SHP77 treated with DMSO at 0.1 percent for 48 hours (cell line): ENCODE data around the gene CAMK2N1.
"Not testable (repeated sequence)": the region's sequence is repeated elsewhere in the genome, so short reads cannot be mapped to it uniquely, and the experiment has no call there.

Source experiments
- DNase-seq: peaks from one replicate; lab custom pipeline; 2025; lab: John Stamatoyannopoulos, UW

Gene CAMK2N1

DNA sequence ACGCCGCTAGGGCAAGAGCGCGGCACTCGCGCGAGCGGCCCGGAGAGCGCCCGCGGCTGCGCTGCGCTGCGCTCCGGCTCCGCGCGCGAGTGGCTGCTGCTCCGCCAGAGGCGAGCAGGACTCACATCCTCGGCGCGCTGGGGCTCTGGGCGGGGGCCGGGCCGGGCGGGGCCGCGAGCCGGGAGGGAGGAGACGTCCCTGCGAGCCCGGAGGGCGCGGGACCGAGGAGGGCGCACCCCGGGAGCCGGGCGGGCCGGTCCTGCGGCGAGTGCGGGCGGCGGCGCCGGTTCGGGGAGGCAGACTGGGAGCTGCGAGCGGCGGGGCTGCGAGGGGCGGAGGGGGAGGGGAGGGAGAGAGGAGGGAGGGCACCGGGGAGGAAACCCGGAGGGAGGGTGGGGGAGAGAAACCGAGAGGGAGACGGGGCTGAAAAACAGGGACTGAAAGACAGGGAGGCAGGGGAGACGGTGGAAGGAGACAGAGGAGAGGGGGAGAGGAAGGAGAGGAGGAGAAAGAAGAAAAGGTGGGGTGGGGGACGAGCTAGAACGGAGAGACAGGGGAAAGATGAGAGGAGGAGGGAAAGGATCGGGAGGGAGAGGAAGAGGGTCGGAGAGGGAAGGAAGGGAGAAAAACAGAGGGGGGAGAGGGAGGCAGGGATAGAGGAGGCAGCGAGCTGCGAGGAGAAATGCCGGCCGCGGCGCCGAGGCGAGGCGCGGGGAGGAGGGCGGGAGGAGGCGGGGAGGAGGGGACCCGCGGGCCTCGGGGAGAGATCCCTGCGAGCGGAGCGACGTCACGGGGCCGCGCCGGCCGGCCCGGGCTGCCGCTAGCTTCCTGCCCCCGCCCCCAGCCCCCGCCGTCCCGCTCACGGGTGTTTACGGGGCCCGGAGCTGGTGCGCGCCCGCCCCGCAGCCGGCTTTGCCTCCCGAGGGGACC, at the start of gene CAMK2N1:
TSS of gene CAMK2N1 (minus strand) at position 684 of the 930 bp plus-strand sequence. CDS start 831 bp downstream, outside the sequence.
- no peak for DNase-seq

DNA sequence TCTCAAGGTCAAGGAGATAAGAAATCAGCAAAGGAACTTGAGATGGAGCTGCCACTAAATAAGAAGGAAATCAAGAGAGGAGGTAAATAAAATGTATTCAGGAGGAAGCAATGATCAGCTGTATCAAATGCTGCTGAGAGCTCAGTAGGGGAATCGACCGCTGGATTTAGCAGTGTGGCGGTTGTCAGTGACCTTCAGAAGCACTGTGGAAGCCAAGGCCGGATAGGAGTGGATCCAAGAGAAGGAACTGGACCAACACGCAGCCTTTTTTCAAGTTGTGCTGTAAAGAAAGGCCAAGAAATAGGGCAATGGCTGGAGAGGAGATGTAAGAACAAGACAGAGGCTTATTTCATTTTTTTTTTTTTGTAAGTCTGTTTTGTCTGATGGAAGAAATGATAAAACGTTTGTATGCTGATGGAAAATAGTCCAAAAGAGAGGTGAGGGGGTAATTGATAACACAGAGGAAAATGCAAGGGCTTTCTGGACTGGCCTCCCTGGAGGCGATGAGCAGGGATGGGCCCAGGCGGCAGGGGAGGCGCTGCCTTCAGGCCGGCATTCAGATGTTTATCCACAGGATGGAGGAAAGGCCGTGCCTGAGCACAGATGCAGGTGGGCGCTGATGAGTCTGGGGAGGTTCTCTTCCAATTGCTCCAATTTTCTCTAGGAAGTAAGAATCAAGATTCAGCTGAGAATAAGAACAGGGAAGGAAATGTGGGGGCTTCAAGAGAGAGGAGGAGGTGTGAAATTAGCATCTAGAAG, 48.8 kb upstream of the CAMK2N1 start:
- no peak for DNase-seq

DNA sequence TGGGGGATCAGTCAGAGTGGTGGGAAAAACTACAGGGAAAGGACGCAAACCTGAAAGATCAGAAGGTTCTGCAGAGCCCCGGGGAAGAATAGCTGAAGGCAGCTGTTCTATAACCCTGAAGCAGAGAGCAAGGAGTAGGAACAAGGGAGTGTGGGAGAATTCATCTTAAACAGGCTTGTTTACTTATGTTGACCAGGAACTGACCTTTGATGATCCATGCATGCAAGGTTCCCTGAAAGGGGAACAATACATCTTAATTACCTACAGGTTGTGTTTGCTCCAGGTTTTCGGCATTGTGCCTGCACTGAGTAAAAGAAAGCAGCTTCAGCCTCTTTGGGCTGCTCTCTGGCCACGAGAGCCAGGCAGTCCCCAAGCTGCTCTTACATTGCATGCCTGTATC, 47.6 kb upstream of the CAMK2N1 start:
- DNase-seq = no peak

DNA sequence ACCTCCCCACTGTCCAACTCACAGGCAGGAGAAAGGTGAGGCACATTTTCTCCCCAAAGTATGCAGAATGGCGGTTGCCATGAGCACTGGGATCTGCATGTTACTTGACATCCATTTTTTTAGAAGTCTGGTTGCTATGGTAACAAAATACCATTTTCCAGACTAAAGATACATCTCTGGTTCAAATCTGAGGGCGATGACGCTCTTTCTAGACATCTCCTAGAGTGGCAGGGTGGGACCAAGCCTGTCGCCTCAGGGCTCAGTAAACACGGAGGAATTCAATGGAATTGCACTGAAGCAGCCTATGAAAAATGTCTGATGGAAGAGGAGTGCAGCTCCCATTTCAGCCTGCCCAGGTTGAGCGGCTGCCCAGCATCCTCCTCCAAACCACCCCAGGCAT, 44.9 kb upstream of the CAMK2N1 start:
- DNase-seq = no peak

DNA sequence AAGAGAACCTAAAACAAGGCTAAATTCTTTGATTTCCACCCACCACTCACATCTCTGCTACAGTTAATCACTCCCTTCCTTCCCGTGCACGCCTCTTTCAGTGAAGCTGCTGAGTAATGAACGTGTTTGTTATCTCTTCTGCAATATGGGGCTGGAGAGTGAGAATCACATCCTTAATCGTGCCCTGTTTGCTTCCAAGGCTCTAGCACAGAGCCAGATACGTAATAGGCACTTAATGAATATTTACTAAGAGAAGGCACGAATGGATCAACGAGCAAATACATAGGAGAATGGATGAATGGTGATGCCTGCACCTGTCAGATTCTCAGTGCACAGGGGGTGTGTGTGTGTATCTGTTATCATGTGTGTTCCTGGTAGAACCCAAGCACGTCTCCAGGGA, 44.3 kb upstream of the CAMK2N1 start:
- no peak for DNase-seq

DNA sequence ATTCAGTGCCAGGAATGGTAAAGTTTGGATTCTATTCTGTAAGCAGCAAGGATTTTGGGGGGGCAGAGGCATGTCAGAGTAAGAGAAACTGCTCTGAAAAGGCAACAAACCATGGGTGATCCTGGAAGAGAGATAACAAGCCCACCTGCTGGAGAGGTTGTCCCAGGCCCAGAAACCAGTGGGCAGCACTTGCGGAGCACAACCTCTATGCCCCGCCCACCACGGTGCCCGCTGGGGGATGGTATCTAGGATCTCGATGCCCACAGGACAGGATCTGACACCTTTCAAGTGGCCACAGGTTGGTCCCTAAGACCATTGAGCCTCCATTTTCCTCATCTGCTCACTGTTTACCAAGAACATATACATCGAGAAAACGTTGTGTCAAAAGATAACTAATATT, 42.2 kb upstream of the CAMK2N1 start:
- DNase-seq = no peak

DNA sequence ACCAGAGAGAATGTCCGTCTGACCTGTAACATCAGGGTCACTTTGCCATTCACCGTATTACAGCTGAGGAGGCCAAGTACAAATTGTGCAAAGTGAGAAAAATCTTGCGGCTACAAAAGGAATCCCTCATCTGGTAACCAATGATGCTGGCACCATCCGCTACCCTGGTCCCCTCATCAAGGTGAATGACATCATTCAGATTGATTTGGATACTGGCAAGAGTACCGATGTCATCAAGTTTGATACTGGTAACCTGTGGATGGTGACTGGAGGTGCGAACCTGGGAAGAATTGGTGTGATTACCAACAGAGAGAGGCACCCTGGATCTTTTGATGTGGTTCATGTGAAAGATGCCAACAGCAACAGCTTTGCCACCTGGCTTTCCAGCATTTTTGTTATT, 40.3 kb upstream of the CAMK2N1 start:
- DNase-seq = no peak

DNA sequence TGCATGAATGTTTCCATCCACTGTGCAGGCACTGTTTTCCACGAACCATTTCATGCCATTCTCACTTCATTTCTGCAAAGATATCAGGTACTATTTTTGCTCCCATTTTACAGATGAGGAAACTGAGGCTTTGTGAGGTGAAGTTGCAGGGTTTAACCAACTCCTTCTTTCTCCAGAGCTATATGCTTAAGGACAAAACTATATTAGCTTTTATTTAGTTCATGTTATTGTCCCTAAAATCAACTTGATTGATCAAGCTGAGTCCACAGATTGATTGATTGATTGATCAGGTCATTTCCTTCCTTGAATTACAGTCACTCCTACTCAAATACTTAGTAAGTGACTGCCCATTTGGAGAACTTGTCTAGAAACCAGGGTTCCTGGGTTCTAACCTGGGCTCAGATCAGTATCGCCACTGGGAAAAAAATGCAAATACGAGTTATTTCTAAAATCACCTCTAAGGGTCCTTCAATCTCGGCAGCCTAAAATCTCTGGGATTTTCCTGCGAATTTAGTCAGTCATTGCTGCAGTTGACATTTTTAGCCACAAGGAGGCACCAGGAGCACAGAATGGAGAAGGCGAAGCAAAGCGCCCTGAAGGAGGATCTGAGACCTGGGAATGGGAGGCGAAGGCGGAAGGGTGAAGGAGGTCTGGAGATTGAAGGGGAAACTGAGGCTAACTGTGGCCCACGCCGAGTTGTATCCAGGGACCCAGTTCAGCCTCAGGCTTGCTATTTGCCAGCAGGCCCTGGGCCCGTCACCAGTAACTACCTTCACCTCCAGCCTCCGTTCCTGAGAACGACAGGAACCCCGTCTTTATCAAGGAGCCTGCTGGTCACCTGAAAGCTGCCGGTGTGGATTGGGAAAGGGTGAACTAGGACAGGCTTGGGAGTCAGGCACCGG, 36.2 kb upstream of the CAMK2N1 start:
- DNase-seq = peak; percentile 63

DNA sequence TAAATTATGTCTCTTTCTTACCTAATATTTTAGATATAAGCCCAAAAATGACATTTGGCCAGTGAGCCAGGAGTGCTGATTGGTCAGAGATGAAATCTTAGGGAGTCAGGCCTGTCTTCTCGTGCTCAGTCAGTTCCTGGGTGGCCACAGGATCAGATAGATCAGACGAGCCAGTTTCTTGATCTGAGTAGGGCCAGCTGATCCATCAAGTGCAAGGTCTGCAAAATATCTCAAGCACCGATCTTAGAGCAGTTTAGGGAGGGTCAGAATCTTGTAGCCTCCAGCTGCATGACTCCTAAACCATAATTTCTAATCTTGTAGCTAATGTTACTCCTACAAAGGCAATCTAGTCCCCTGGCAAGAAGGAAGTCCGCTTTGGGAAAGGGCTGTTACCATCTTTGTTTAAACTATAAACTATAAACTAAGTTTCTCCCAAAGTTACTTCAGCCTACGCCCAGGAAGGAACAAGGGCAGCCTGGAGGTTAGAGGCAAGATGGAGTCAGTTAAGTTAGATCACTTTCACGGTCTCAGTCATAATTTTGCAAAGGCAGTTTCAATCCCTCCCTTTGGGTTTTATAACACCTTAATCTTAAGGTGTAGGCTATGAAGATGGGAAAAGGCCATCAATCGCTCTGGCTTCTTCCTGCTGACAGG, 33.7 kb upstream of the CAMK2N1 start:
- DNase-seq = not testable (repeated sequence)

DNA sequence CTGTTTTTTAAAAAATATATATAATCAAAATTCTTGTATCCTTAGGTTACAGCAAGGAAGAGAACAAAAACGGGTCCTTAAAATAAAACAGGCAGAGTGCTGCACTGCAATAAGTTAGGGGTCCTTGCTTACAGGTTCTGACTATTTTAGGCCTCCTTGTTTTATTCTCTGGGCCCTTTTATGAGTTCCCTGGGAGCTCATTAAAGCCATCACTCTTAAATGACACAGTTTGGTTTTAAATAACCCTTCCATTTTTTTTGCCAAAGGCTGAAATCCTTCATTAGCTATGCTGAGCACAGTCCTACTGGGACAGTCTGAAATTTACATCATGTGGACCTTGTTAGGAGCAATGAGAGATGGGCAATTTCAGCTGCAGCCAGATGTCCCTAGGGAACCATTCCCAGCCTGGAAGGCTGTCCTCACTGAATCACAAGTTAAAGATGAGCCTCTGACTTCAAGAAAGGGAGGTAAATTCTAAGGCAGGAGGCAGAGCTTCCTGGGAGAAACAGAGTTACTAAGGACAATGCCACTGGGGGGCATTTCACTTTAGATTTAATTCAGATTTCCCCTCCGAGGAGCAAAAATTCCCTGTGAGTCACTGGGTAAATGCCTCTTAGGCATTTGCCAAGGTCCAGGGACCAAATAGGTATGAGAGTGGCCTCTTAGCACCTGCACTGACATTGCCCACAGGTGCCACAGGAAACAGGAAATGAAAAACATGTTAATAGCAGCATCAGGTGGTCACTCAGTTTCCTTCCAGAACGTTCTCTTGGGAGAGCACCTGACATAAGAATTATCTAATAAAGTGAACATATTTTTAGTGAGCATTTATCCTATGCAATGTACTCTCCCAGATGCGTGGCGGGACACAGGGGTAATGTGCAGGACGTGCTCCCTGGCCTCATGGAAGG, 25.8 kb upstream of the CAMK2N1 start:
- no peak for DNase-seq

DNA sequence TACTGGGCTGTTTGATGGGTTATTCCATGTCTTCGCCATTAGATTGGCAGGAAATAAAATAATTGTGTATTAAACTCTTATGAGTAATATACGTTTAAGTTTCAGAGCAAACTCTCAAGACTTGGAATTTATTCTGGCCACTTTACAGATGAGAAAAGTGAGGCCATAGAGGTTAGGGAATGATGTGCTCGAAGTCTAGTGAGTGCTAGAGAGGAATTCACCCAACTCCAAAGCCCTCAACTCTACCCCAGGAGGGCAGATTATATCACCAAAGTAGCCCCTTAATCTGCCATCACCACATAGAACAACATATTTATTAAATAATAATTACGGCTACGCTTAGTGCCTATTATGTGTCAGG, 22.4 kb upstream of the CAMK2N1 start:
- no peak for DNase-seq

DNA sequence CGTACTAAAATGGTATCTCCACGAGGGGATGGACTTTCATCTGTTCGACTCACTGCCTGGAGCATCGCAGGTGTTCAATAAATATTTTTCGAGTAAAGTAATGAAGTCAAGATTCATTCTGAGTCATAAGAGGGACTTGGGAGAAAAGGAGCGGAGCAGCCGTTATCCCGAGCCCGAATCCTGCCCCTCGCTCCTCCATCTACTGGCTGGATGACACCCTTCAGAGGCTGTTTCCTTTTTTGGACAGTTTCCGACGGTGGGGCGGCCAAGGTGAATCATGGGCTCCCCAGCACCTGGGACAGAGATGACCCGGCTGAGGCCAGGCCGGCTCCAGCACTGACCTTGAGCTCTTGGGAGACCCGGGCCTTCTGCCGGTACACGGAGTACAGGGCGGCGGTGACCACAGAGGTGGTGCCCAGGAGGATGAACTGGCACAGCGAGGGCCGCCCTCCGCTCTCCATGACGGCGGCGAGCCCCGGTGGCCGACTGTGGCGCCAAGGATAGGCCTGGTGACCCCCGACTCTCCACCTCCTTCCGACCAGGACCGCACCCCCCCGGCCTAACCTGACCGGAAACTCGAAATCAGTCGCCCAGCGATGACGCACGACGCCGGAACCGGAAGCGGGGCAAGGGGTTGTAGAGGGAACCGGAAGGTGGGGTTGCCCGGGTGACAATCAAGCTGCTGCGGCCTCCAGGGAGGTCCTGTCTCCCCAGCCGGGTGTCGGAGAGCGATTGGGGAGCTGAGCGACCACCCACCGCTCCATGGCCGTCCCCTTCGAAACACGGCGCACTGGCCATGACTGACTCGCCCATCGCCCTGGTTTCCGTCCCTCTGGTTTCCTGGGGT, 21.8 kb upstream of the CAMK2N1 start, which contains the start of gene MUL1:
TSS of gene MUL1 (minus strand) at position 588 of the 847 bp plus-strand sequence. CDS start at position 461, 127 bp downstream.
- DNase-seq = peak; percentile 66

DNA sequence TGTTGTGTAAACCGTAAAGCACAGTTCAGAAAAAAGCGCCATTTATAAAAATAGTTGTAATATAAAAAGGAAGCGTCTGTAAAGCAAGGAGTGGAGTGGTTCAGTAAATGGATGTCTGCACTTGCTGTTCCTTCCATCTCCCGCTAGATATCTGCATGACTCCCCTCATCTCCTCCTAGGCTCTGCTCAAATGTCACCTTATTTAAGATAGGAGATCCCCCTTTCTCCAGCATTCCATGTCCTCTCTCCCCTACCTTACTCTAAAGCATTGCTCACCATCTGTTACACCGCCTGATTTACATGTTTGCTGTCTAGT, 21.2 kb upstream of the CAMK2N1 start:
- no peak for DNase-seq

DNA sequence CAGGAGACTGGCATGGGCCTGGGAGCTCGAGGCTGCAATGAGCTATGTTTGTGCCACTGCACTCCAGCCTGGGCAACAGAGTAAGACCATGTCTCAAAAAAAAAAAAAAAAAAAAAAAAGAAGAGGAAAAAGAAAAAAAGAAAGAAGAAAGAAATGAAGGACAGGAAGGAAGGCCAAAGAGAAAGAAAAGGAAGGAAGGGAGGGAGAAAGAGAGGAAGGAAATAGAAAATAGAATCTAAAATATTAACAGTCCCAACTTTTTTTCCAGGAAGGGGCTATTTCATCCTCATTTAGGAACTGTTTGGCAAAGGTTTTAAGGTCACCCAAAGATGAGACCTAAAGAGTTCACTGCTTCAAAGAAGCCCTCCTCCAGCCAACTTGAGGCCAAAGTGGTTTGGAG, 19.5 kb upstream of the CAMK2N1 start:
- no peak for DNase-seq

DNA sequence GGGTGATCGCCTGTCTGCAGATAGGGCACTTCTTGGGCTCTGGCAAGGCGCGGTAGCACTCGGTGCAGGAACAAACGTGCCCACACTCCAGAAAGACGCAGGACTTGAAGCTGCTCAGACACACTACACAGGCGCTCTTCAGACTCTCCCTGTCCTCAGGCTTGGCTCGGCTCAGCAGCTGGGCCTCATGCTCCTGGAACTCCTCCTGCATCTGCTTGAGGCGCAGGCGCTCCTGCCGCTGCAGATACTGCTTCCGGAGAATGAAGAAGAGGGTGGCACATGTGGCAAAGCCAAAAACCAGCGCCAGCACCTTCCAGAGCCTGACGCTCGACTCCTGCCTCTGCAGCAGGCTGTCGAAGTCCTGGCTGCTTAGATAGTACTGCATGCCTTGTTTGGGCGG, 14.7 kb upstream of the CAMK2N1 start:
- DNase-seq = no peak

DNA sequence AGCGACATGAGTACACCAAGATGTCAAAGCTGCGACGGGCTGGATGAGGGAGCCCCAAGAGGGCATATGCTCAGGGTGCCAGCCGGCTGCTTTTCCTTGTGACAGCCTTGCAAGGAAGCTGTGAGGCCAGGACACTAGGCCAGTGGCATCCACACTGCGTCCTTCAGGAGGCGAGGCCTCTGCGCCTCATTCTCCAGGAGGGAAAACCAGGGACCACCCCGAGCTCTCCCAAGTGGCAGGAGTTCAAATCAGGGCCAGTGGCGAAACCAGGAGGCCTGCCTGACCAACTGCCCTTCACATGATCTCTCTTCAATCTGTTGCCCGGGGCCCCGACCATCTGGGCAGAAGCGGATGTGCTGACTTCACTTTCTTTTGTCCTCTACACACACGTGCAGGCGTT, 13.7 kb upstream of the CAMK2N1 start:
- no peak for DNase-seq

DNA sequence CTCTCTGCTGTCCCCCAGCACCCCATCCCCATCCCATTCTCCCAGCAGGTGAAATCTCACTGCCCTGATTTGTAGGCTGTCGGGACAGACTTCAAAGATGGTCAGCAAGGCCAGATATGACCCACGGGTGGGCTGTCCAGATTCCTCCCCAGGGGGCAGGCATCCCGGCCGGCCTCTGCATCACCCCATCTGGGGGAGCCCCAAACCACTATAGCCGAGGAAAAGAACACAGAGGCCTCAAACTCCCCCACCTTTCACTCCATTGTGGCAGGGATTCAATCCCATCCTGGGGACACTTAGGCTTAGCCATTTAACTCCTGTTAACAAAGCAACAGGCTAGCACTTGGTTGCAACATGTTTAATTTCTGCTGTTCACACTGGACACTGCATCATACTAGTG, 13.1 kb upstream of the CAMK2N1 start:
- no peak for DNase-seq

DNA sequence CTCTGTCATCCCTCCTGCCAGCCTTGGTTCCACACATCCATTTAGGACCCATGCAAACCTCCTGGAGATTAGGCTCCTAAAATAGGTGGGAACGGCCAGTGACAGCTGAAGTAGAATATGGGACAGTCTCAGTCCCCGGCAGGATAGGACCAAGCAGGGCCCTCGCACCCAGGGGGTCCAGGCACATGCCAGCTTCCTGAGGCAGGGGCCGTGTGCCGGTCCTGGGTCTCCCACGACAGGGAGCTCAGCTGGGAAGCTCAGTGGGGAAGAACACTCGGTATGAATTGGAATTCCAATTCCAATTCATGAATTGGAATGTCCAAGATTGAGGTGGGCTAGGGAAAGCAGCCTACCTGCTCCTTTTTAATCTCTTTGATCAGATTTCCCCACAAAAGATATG, 12.1 kb upstream of the CAMK2N1 start:
- no peak for DNase-seq

DNA sequence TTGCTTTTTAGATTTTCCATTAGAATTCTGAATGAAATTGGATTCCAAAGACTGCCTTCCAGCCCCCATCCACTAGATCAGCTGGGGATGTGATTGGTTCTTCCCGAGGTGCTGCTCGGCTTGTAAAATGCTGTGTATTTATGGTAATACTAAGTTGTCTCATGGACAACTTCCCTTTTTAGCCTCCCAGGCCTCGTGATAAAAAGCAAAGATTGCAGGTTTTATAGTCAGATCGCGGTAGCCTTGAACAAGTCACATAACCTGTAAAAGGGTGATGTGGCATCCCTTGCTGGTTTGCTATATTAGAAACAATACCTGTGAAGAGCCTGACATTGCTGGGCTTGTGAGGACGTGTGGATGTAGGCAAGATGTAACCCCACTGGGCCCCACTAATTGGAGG, 11.5 kb upstream of the CAMK2N1 start:
- no peak for DNase-seq
